ENCODE data around the gene BAHCC1. TPM values are rescaled to one million over a fixed set of nuclear protein-coding genes. Genes with fewer than 3 reads are reported as not detected.

Gene BAHCC1
- total and polyA plus RNA-seq, 2 of the 8 experiments (the other 6 are each of a cell fraction or from before 2014, with no cell fraction given), result 0.26 to 0.58 TPM

- no peaks in the 10 kb centered on the region for H3K79me1 ChIP-seq (ENCODE audit: low read depth, low read length)
- peaks cover 0 to 3% of the 10 kb centered on the region in 2 experiments for H4K20me1 ChIP-seq (replicated peaks in 1 of 2; ENCODE audit: control insufficient read depth in 1 of 2, insufficient read depth in 2 of 2, low read length in 2 of 2)
- peak overlapping the region; percentile 19 for H4K91ac ChIP-seq (replicated peaks; ENCODE audit: insufficient read length, low read length)
- peaks cover 0 to 7% (median 3%) of the 10 kb centered on the region in 4 experiments; a peak in 4 of 7 replicates for H3K4me1 ChIP-seq (replicated peaks in 1 of 4; ENCODE audit: control insufficient read depth in 3 of 4, insufficient read depth in 4 of 4, low read length in 3 of 4)
- H2AFZ ChIP-seq (ENCODE audit: low read length), result no peak overlapping the region
- peak overlapping the region; percentile 79; the same call in 1 of the 2 replicates for H4K8ac ChIP-seq (ENCODE audit: extremely low read depth, insufficient read depth, low read length)
- H2BK12ac ChIP-seq (ENCODE audit: low read depth, low read length), result no peak overlapping the region
- H3K36me3 ChIP-seq (ENCODE audit: control insufficient read depth in 2 of 4, insufficient read depth in 4 of 4, low read length in 3 of 4), result no peaks in the 10 kb centered on the region
- H3K14ac ChIP-seq (ENCODE audit: insufficient read length), result no peak overlapping the region
- H3K4ac ChIP-seq (replicated peaks; ENCODE audit: insufficient read length, low read depth, low read length), result no peak overlapping the region
- no peaks in the 10 kb centered on the region for H3K23me2 ChIP-seq (ENCODE audit: low read depth, low read length)
- H3K79me2 ChIP-seq (ENCODE audit: control insufficient read depth in 1 of 2, insufficient read depth in 2 of 2, low read length in 2 of 2), result no peaks in the 10 kb centered on the region
- H2BK5ac ChIP-seq (ENCODE audit: low read depth, low read length), result 0 out of 2 replicates have a peak overlapping the region, but pooled peaks have one; percentile 44
- 68% methylated on average over 24 of the region's 27 CpGs; no CpG with 5 or more reads in 1 of the 2 experiments for WGBS, 2 experiments (ENCODE audit: extremely low coverage in 1 of 2, insufficient coverage in 1 of 2, insufficient read length in 1 of 2, insufficient replicate concordance in 2 of 2, low coverage in 1 of 2, low lambda C conversion rate in 2 of 2, missing lambda C conversion rate in 1 of 2)
- H4K5ac ChIP-seq (ENCODE audit: insufficient read length, low read depth, low read length), result no peak overlapping the region
- peaks cover 0 to 3% (median 2%) of the 10 kb centered on the region in 4 experiments; a peak in 4 of 7 replicates for H3K27me3 ChIP-seq (replicated peaks in 1 of 4; ENCODE audit: control insufficient read depth in 3 of 4, extremely low read depth in 1 of 4, insufficient read depth in 3 of 4, low read length in 3 of 4)
- no peak for FAIRE-seq
- H3K56ac ChIP-seq (replicated peaks; ENCODE audit: insufficient read length, low read depth, low read length), result no peak overlapping the region
- H3K9ac ChIP-seq (replicated peaks in 1 of 4; ENCODE audit: extremely low read depth in 1 of 4, low read depth in 3 of 4, low read length in 3 of 4), result no peak overlapping the region
- H2BK20ac ChIP-seq (ENCODE audit: low read length), result no peak overlapping the region
- no peak overlapping the region for H3K23ac ChIP-seq (ENCODE audit: insufficient read length)
- H2BK120ac ChIP-seq (replicated peaks; ENCODE audit: low read depth, low read length), result no peak overlapping the region
- H3K18ac ChIP-seq (ENCODE audit: extremely low read depth, low read length), result no peak overlapping the region; the same call in none of the 2 replicates
- no peak overlapping the region for H3K4me2 ChIP-seq (ENCODE audit: insufficient read depth in 1 of 2, low read depth in 2 of 2, low read length in 2 of 2)
- H2AK5ac ChIP-seq (ENCODE audit: low read depth, low read length), result no peak overlapping the region
- H3K9me3 ChIP-seq (ENCODE audit: insufficient read depth in 2 of 2, low read depth in 1 of 2, low read length in 1 of 2), result no peaks in the 10 kb centered on the region
- POLR2A ChIA-PET (ENCODE audit: partially characterized antibody), result interaction anchor here (0.7 to 1.4 kb wide), 2 partner anchors 10 to 99 kb away, joined by 3 read pairs; no protein-coding TSS in a partner anchor
- no peak overlapping the region for H3K27ac ChIP-seq (ENCODE audit: low read depth, low read length)
- DNase-seq (ENCODE audit: low read depth in 1 of 2, low spot score in 2 of 2), result no peak
- CTCF ChIA-PET (ENCODE audit: partially characterized antibody), result interaction anchor here (0.6 to 10.7 kb wide), 22 partner anchors 10 to 1259 kb away, joined by 3 to 89 read pairs (median 4); partner anchors contain the start of gene BAHCC1
- peak overlapping the region; percentile 88; the same call in 1 of the 2 replicates for H2BK15ac ChIP-seq (ENCODE audit: low read length)
- H3K4me3 ChIP-seq (ENCODE audit: extremely low read depth in 1 of 4, insufficient read depth in 2 of 4, low read depth in 3 of 4, low read length in 4 of 4), result no peak overlapping the region
- TF ChIP-seq POLR2AphosphoS5 (IDR thresholded peaks at IDR 0.05; ENCODE audit: low read depth, low read length), result no peak
- no peak for TF ChIP-seq FOSL1 (IDR thresholded peaks at IDR 0.05; ENCODE audit: insufficient read depth, low read depth, low read length)
- no peak for TF ChIP-seq SIX5 (IDR thresholded peaks at IDR 0.05; ENCODE audit: low read depth, low read length)
- TF ChIP-seq KDM5A (IDR thresholded peaks at IDR 0.05; ENCODE audit: low read length), result no peak
- TF ChIP-seq HDAC2 (IDR thresholded peaks at IDR 0.05; ENCODE audit: borderline replicate concordance in 1 of 2, low read depth in 2 of 2, low read length in 2 of 2), result no peak
- no peak for TF ChIP-seq SRF (IDR thresholded peaks at IDR 0.05; ENCODE audit: low read depth, low read length)
- TF ChIP-seq SP1 (IDR thresholded peaks at IDR 0.05; ENCODE audit: low read depth, low read length), result no peak
- TF ChIP-seq JUND (IDR thresholded peaks at IDR 0.05; ENCODE audit: low read length), result no peak
- no peak for TF ChIP-seq ATF3 (IDR thresholded peaks at IDR 0.05; ENCODE audit: insufficient read depth, low read depth, low read length)
- no peak for TF ChIP-seq RNF2 (IDR thresholded peaks at IDR 0.05; ENCODE audit: borderline replicate concordance, low read depth, low read length, missing control alignments, poor library complexity, severe bottlenecking)
- TF ChIP-seq PHF8 (conservative IDR thresholded peaks at IDR 0.05; ENCODE audit: low read depth, low read length), result no peak
Measured at GRCh38 chr17:81409190-81409935, 14.1 kb downstream of the BAHCC1 start.

Data from H1 (cell line).